RWPE1 (cell line): ENCODE measurements around the gene MINDY4.
A peak's percentile ranks its signal among the peaks of the same experiment; 100 is the strongest.

Experiments used
- CTCF ChIA-PET: fragments of 350-600 bp; sonication (Branson Sonifier 250); formaldehyde crosslinking; extraction: SDS; loops from one replicate; lab custom pipeline; 2021; lab: Yijun Ruan, JAX
- POLR2A ChIA-PET: fragments of 400-600 bp; formaldehyde crosslinking; extraction: SDS; loops from one replicate; lab custom pipeline; 2020; ENCODE audit warnings: antibody characterized with exemption; ENCODE audit not compliant: low non-redundant PET; lab: Yijun Ruan, JAX
- DNase-seq: peaks from one replicate; pipeline ENCODE4 v3.0.0; 2012; ENCODE audit warnings: low spot score
- H3K27ac ChIP-seq: fragments of 450-650 bp; 2 replicates; pipeline ENCODE4 v1.5.1; 2017
- TF ChIP-seq, protein P1 (sequence below): fragments of 450-650 bp; conservative IDR thresholded peaks from 2 replicates; pipeline ENCODE4 v1.5.1; 2017; ENCODE audit warnings: low read depth, mild to moderate bottlenecking

MINDY4 gene

DNA sequence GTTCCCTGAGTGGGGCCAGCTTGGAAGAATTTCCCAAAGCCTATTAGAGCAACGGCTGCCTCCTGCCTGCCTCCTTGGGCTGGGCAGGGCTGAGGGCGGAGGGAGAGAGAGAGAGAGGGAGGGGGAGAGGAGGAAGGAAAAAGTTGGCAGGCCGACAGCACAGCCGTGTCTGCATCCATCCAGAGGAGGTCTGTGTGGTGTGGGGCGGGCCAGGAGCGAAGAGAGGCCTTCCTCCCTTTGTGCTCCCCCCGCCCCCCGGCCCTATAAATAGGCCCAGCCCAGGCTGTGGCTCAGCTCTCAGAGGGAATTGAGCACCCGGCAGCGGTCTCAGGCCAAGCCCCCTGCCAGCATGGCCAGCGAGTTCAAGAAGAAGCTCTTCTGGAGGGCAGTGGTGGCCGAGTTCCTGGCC lies 140.3 kb downstream of the MINDY4 start, which contains the start of gene AQP1:
TSS of gene AQP1 (plus strand) at position 293 of the 409 bp plus-strand sequence. CDS start at position 350, 57 bp downstream.
- POLR2A ChIA-PET = no interaction called here
- no peak for DNase-seq
- TF ChIP-seq, protein P1, sequence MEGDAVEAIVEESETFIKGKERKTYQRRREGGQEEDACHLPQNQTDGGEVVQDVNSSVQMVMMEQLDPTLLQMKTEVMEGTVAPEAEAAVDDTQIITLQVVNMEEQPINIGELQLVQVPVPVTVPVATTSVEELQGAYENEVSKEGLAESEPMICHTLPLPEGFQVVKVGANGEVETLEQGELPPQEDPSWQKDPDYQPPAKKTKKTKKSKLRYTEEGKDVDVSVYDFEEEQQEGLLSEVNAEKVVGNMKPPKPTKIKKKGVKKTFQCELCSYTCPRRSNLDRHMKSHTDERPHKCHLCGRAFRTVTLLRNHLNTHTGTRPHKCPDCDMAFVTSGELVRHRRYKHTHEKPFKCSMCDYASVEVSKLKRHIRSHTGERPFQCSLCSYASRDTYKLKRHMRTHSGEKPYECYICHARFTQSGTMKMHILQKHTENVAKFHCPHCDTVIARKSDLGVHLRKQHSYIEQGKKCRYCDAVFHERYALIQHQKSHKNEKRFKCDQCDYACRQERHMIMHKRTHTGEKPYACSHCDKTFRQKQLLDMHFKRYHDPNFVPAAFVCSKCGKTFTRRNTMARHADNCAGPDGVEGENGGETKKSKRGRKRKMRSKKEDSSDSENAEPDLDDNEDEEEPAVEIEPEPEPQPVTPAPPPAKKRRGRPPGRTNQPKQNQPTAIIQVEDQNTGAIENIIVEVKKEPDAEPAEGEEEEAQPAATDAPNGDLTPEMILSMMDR = no peak
- CTCF ChIA-PET = no interaction called here
- no peak within 1 kb of the TSS; the same call in 1 of the 2 replicates for H3K27ac ChIP-seq

DNA sequence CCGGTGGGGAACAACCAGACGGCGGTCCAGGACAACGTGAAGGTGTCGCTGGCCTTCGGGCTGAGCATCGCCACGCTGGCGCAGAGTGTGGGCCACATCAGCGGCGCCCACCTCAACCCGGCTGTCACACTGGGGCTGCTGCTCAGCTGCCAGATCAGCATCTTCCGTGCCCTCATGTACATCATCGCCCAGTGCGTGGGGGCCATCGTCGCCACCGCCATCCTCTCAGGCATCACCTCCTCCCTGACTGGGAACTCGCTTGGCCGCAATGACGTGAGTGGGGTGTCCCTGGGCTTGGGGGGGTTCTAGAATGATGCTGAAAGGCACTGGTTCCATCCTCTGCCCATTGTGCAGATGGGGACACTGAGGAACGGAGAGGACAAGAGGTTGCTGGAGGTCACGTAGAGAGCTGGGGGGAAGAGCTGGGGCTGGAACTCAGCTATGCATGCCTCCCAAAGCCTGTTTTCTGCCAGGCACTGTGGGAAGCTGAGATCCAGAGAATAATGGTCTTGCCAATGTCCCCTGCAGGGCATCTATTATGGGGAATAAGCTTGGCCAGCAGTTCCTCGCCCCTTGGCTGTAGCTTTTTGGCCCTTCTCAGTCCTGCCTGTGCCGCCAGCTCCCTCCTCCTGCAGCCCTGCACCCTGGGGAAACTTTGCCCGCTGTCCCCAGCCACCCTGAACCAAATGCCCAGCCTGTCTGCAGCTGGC lies 141.0 kb downstream of the MINDY4 start:
- no peak for DNase-seq
- ChIA-PET CTCF (no interaction called here), POLR2A (no interaction called here)
- TF ChIP-seq, protein P1 = no peak
- no peak overlapping the region; the same call in 1 of the 2 replicates for H3K27ac ChIP-seq

DNA sequence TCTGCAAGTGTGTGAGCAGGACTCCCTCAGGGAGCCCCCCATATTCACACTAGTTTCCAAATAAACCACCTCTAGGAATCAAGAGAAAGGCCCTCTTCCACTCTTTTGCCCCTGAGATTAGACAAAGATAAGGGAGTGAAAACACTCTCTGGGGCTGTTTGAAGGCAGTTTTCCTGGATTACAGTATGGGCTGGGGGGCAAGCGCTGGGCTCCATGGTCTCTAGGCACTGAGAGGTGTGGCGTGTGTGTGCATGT lies 141.4 kb downstream of the MINDY4 start:
- POLR2A ChIA-PET = no interaction called here
- no peak overlapping the region; the same call in 1 of the 2 replicates for H3K27ac ChIP-seq
- TF ChIP-seq, protein P1 = no peak
- DNase-seq = no peak
- CTCF ChIA-PET = interaction anchor here (0.7 kb wide), 1 partner anchor 12 kb away, joined by 3 read pairs; no protein-coding TSS in a partner anchor

DNA sequence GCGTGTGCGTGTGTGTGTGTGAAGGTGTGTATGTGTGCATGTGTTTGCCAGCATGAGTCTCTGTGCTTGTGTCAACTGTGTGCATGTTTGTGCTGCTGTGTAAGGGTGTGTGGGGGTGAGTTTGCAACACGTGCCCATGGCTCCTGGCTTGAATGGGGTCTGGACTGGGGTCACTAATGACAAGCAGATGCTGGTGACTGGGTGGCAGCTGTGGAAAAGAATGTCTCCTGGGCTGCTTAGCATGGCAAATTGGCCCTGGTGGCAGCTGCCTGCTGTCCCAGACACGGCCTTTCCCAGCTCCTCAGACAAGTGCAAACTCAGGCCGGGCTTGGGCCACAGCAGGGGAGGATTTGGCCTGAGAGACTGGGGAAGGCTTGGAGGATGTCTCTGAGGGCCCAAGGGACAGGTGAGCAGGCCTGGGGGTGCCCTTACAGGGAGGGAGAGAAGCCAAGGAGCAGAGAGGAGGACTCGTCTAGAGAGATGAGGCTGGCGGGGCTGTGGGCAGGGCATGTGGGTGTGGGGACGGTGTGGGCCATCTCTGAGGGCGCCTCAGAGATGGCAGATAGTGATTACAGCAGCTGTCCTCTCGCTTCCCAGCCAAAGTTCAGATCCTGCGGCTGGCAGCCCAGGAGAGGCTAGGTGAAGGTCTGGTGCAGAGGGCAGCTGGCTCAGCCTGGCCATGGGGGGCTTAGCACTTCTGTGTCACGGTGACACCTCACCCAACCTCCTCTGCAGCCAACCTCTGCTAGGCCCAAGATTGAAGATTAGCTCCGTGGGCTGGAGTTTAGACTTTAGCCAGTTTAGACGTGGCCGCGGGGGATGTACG lies 142.0 kb downstream of the MINDY4 start:
- ChIA-PET CTCF (interaction anchor here (0.7 kb wide), 1 partner anchor 12 kb away, joined by 3 read pairs; no protein-coding TSS in a partner anchor), POLR2A (no interaction called here)
- no peak overlapping the region; the same call in 1 of the 2 replicates for H3K27ac ChIP-seq
- DNase-seq = no peak
- TF ChIP-seq, protein P1 = no peak

DNA sequence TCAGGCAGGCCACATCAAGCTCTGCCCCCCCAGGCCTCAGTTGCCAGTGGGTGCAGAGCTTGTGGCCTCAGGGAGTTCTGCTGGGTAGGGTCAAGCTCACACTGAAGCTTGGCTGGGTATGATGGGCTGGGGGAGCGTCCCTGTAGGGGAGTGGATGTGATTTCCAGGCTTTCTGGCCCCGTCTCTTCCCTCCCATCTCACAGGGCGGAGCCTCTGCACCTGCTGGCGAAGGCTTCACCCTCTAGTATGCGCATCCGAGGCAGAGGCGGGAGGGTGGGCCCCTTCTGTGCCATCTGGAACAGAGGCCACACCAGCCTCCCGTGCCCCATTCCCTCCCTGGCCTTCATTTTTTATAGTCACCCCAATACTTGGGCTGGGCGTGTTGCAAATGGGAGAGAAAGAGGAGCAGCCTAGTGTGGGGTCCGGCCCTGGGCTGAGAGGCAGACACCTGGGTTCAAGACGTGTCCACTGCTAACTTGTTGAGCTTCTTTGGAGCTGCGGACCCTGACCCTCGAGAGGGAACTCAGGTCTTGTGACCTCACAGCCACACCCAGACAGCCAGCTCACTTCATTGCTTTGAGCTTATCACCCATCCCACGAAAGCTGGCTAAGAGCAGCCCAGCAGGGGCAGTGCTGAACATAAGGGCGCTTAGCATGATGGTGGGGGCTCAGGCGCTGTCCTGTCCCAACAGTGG lies 142.8 kb downstream of the MINDY4 start:
- CTCF ChIA-PET = no interaction called here
- POLR2A ChIA-PET = no interaction called here
- DNase-seq = no peak
- H3K27ac ChIP-seq = peak overlapping the region; percentile 65
- TF ChIP-seq, protein P1 = no peak

DNA sequence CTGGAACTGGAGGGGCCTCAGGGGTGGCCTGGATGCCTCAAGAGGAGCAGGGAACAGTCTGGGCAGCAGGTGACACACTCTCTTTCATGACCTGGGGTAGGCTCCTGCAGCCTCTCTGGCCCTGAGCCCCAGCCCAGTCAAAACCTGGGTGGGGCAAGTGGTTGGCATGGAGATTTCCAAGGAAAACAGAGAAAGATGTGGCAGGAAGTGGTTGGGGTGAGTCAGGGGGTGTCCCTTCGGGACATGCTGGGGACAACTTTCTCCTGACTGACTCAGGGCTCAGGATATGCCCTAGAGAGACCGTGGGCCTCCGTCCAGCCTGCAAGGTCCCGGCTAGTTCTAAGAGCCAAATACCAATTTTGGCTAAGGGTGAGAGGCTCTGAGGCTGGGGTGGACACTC lies 143.4 kb downstream of the MINDY4 start:
- TF ChIP-seq, protein P1 = no peak
- ChIA-PET CTCF (interaction anchor here (0.6 kb wide), 1 partner anchor 528 kb away, joined by 3 read pairs; no protein-coding TSS in a partner anchor), POLR2A (no interaction called here)
- H3K27ac ChIP-seq = peak overlapping the region; percentile 65
- DNase-seq = peak; percentile 41
